SIG-M5 treated with dmso at 0.1 percent for 504 hours (cell line): ENCODE results near the gene ZNF717.
"Not testable (repeated sequence)": the region's sequence is repeated elsewhere in the genome, so short reads cannot be mapped to it uniquely, and the experiment has no call there.

Source experiments
- DNase-seq: peaks from one replicate; lab custom pipeline; 2025; ENCODE audit not compliant: unreplicated experiment; lab: John Stamatoyannopoulos, UW

ZNF717 gene

GRCh38 chr3:75785081-75785755, at the start of gene ZNF717:
Gene ZNF717 (minus strand): TSS chr3:75785549. CDS start chr3:75783362, 2,187 bp downstream.
- DNase-seq, result not testable (repeated sequence)

GRCh38 chr3:75831076-75831475, 45.7 kb upstream of the ZNF717 start:
- not testable (repeated sequence) for DNase-seq

GRCh38 chr3:75818019-75818418, 32.7 kb upstream of the ZNF717 start:
- not testable (repeated sequence) for DNase-seq

GRCh38 chr3:75816287-75817180, 31.2 kb upstream of the ZNF717 start:
- not testable (repeated sequence) for DNase-seq

- no peak for DNase-seq
Measured at GRCh38 chr3:75814797-75815196, 29.4 kb upstream of the ZNF717 start.

- DNase-seq, result no peak
Measured at GRCh38 chr3:75782506-75782905, 2.8 kb downstream of the ZNF717 start.

GRCh38 chr3:75781079-75781745, 4.1 kb downstream of the ZNF717 start:
- no peak for DNase-seq

- not testable (repeated sequence) for DNase-seq
Measured at GRCh38 chr3:75777742-75778141, 7.6 kb downstream of the ZNF717 start.

GRCh38 chr3:75771631-75772030, 13.7 kb downstream of the ZNF717 start:
- not testable (repeated sequence) for DNase-seq

GRCh38 chr3:75768303-75769017, 16.9 kb downstream of the ZNF717 start:
- DNase-seq, result no peak

- no peak for DNase-seq
Measured at GRCh38 chr3:75737831-75738493, 47.4 kb downstream of the ZNF717 start.

GRCh38 chr3:75727985-75728384, 57.4 kb downstream of the ZNF717 start:
- no peak for DNase-seq

- DNase-seq, result no peak
Measured at GRCh38 chr3:75692061-75692460, 93.3 kb downstream of the ZNF717 start.

GRCh38 chr3:75687323-75687722, 98.0 kb downstream of the ZNF717 start:
- DNase-seq, result no peak
